Measurements from ENCODE around the gene DDX55. TPM values are rescaled to one million over a fixed set of nuclear protein-coding genes. Genes with fewer than 3 reads are reported as not detected.

DDX55 gene
- total and polyA plus RNA-seq, 7 donors, result 4.2 to 10.5 (median 6.4) TPM

DNA sequence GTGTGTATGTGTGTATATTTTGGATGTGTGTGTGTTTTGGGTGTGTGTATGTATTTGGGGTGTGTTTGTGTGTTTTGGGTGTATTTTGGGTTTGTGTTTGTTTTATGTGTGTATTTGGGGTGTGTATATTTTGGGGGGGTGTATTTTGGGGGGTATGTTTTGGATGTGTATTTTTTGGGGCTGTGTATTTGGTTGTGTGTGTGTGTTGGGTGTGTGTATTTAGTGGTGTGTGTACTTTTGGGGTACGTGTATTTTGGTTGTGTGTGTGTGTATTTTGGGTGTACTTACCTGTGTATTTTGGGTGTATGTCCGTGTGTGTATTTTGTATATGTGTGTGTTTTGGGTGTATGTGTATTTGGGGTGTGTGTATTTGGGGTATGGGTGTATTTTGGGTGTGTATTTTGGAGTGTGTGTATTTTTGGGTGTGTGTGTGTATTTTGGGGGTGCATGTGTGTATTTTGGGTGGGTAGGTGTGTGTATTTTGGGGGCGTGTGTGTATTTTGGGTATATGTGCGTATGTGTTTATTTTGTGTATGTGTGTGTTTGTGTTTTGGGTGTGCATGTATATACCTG lies 52.3 kb downstream of the DDX55 start:
- no peaks in the 10 kb centered on the region for H3K9me3 ChIP-seq
- intact Hi-C loops (cut with DNase I), result no loop called here
- TF ChIP-seq CTCF (IDR thresholded peaks at IDR 0.05), result no peak
- no peaks in the 10 kb centered on the region for H3K27me3 ChIP-seq (ENCODE audit: insufficient read depth in 3 of 3, low read length in 2 of 3)
- H3K4me1 ChIP-seq, result peaks cover 6% of the 10 kb centered on the region
- WGBS, 3 donors, result 96 to 97% (median 96%) methylated on average over 4 of the region's 4 CpGs
- ATAC-seq, result no peak
- no peak overlapping the region for H3K4me3 ChIP-seq
- DNase-seq, result no peak
- H3K36me3 ChIP-seq (ENCODE audit: insufficient read depth in 1 of 2, low read depth in 1 of 2), result peaks cover 2 to 88% of the 10 kb centered on the region in 2 donors
- no peak overlapping the region for H3K27ac ChIP-seq

DNA sequence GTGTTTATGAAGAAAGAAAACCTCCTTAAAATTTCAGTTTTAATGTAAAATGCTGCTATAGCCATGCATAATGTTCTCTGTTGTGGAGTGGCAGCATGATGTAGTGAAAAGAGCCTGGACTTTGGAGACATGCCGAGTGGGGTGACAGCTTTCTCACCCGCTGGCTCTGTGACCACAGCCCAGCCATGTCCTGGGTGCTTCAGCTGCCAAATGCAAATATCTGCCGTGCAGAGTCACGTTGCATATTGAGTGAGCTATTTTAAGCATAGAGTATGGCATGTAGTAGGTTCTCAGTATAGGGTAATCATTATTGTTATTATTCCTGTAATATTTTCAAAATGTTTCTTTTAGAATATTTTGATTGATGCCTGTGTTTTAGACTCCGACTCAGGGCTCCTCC lies 53.5 kb downstream of the DDX55 start:
- ATAC-seq (peak in 3 of 4 donors; percentile 30 to 48 (median 35)), DNase-seq (no peak)
- Histone ChIP-seq H3K27me3 (ENCODE audit: insufficient read depth in 3 of 3, low read length in 2 of 3) (no peaks in the 10 kb centered on the region), H3K36me3 (ENCODE audit: insufficient read depth in 1 of 2, low read depth in 1 of 2) (peaks cover 2 to 88% of the 10 kb centered on the region in 2 donors), H3K4me1 (peaks cover 10% of the 10 kb centered on the region), H3K27ac (no peak overlapping the region), H3K9me3 (no peaks in the 10 kb centered on the region), H3K4me3 (no peak overlapping the region)
- WGBS, 3 donors, result 50 to 54% (median 54%) methylated on average over 5 of the region's 5 CpGs
- TF ChIP-seq CTCF (IDR thresholded peaks at IDR 0.05), result no peak
- intact Hi-C loops (cut with DNase I), result no loop called here

- H3K9me3 ChIP-seq, result no peaks in the 10 kb centered on the region
- H3K27ac ChIP-seq, result no peak overlapping the region
- no peak for ATAC-seq
- H3K27me3 ChIP-seq (ENCODE audit: insufficient read depth in 3 of 3, low read length in 2 of 3), result no peaks in the 10 kb centered on the region
- DNase-seq, result no peak
- H3K4me3 ChIP-seq, result no peak overlapping the region
- TF ChIP-seq CTCF (IDR thresholded peaks at IDR 0.05), result no peak
- peaks cover 10% of the 10 kb centered on the region for H3K4me1 ChIP-seq
- H3K36me3 ChIP-seq (ENCODE audit: insufficient read depth in 1 of 2, low read depth in 1 of 2), result peaks cover 2 to 86% of the 10 kb centered on the region in 2 donors
- WGBS, 3 donors, result 58 to 75% (median 60%) methylated on average over 4 of the region's 4 CpGs
- intact Hi-C loops (cut with DNase I), result no loop called here
These were observed 54.5 kb downstream of the DDX55 start for GRCh38 chr12:123656392-123656791.

DNA sequence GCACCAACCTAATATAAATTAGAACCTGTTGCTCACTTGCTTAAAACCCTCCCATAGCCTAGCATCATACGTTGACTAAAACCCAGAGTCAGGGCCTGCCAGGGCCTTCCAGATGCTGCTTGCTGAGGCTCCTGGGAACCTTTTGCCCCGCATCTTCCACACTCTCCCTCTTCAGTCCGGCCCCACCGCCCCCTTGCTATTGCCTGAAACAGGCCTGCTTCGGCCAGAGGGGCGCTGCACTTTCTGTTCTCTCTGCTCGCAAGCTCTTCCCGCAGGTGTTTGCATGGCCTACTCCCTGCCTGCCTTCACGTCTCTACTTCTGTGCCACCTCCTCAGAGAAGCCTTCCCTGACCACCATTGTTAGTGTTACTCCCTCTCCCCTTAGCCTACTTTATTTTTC lies 55.3 kb downstream of the DDX55 start:
- TF ChIP-seq CTCF (IDR thresholded peaks at IDR 0.05), result no peak
- peaks cover 10% of the 10 kb centered on the region for H3K4me1 ChIP-seq
- no peaks in the 10 kb centered on the region for H3K27me3 ChIP-seq (ENCODE audit: insufficient read depth in 3 of 3, low read length in 2 of 3)
- DNase-seq (no peak), ATAC-seq (no peak)
- H3K36me3 ChIP-seq (ENCODE audit: insufficient read depth in 1 of 2, low read depth in 1 of 2), result peaks cover under 1 to 78% of the 10 kb centered on the region in 2 donors
- no peaks in the 10 kb centered on the region for H3K9me3 ChIP-seq
- intact Hi-C loops (cut with DNase I), result no loop called here
- no peak overlapping the region for H3K27ac ChIP-seq
- no peak overlapping the region for H3K4me3 ChIP-seq
- 85 to 92% (median 89%) methylated on average over 9 of the region's 9 CpGs for WGBS, 3 donors
